NAMALWA (cell line): ENCODE results near the gene KIF1B.
A peak's percentile ranks its signal among the peaks of the same experiment; 100 is the strongest.

Source experiments
- DNase-seq: peaks from one replicate; pipeline ENCODE4 v3.0.0-alpha.2; 2015; ENCODE audit warnings: low spot score

Gene KIF1B

GRCh38 chr1:10338047-10338446 lies 127.7 kb downstream of the KIF1B start:
- peak; percentile 80 for DNase-seq

- no peak for DNase-seq
These were observed 128.2 kb downstream of the KIF1B start for GRCh38 chr1:10338611-10339010.

GRCh38 chr1:10339036-10339567 lies 128.7 kb downstream of the KIF1B start:
- DNase-seq: no peak

GRCh38 chr1:10339815-10340214 lies 129.4 kb downstream of the KIF1B start:
- no peak for DNase-seq

- DNase-seq: no peak
These were observed 130.7 kb downstream of the KIF1B start for GRCh38 chr1:10340930-10341590.

- no peak for DNase-seq
These were observed 136.7 kb downstream of the KIF1B start for GRCh38 chr1:10347109-10347508.

- DNase-seq: no peak
These were observed 142.9 kb downstream of the KIF1B start for GRCh38 chr1:10353282-10353681.

GRCh38 chr1:10353693-10354092 lies 143.3 kb downstream of the KIF1B start:
- no peak for DNase-seq

- no peak for DNase-seq
These were observed 149.7 kb downstream of the KIF1B start for GRCh38 chr1:10360045-10360444.

GRCh38 chr1:10361515-10361914 lies 151.1 kb downstream of the KIF1B start:
- DNase-seq: no peak

- no peak for DNase-seq
These were observed 157.8 kb downstream of the KIF1B start for GRCh38 chr1:10368194-10368593.

- DNase-seq: no peak
These were observed 164.1 kb downstream of the KIF1B start for GRCh38 chr1:10374442-10374860.

GRCh38 chr1:10377365-10378029 lies 167.1 kb downstream of the KIF1B start:
- DNase-seq: peak; percentile 90

GRCh38 chr1:10378081-10378841 lies 167.9 kb downstream of the KIF1B start:
- DNase-seq: peak; percentile 59

- DNase-seq: no peak
These were observed 168.8 kb downstream of the KIF1B start for GRCh38 chr1:10379101-10379620.

- no peak for DNase-seq
These were observed 169.3 kb downstream of the KIF1B start for GRCh38 chr1:10379676-10380075.

- no peak for DNase-seq
These were observed 170.4 kb downstream of the KIF1B start for GRCh38 chr1:10380594-10381275.

- no peak for DNase-seq
These were observed 173.3 kb downstream of the KIF1B start for GRCh38 chr1:10383630-10384029.

GRCh38 chr1:10384219-10384618 lies 173.8 kb downstream of the KIF1B start:
- DNase-seq: no peak

- no peak for DNase-seq
These were observed 176.6 kb downstream of the KIF1B start for GRCh38 chr1:10386761-10387676.
